ENCODE data around the gene CCDC180. TPM values are rescaled to one million over a fixed set of nuclear protein-coding genes. Genes with fewer than 3 reads are reported as not detected.

Gene CCDC180
- total and polyA plus RNA-seq, 10 of the 15 experiments (the other 5 are each of a cell fraction or from before 2014, with no cell fraction given): 0.31 to 1.1 (median 0.57) TPM

DNA sequence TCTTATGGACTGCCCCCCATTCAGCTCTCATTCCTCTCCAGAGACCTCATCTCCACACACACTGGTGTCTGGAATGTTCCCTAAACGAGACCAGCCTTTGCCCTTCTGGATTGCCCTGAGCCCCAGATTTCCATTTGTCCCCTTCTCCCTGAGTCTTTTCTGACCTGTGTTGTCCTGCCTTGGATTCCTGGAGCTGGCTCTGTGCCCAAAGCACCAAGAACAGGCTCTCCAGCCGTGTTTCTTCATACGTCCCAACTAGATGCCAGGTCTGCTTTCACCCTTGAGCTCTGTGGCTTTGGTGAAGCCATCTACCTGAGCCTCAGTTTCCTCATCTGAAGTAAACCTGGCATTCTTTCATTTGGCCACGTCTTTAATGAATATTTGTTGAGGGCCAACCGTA lies 6.3 kb downstream of the CCDC180 start:
- ChIA-PET CTCF (no interaction called here), SMC1A (ENCODE audit: uncharacterized antibody, unreplicated experiment) (interaction anchor here (0.6 to 1.0 kb wide), 2 partner anchors 11 to 68 kb away, joined by 3 read pairs; no protein-coding TSS in a partner anchor), POLR2A (no interaction called here), RAD21 (ENCODE audit: unreplicated experiment) (no interaction called here)
- H3K27ac ChIP-seq (ENCODE audit: control insufficient read depth, insufficient read depth): no peak overlapping the region
- TF ChIP-seq TCF7 (IDR thresholded peaks at IDR 0.05; ENCODE audit: borderline replicate concordance) (no peak), TBL1XR1 (IDR thresholded peaks at IDR 0.05; ENCODE audit: low read depth, low read length) (no peak), HDGF (IDR thresholded peaks at IDR 0.05) (no peak), EGR1 (IDR thresholded peaks at IDR 0.05; ENCODE audit: borderline replicate concordance in 1 of 2, low read depth in 2 of 2, low read length in 2 of 2) (no peak), PAX8 (IDR thresholded peaks at IDR 0.05) (no peak), IRF4 (IDR thresholded peaks at IDR 0.05; ENCODE audit: low read depth, low read length) (no peak), BRCA1 (IDR thresholded peaks at IDR 0.05; ENCODE audit: low read depth, low read length) (no peak), RB1 (IDR thresholded peaks at IDR 0.05; ENCODE audit: borderline replicate concordance) (no peak), SUZ12 (IDR thresholded peaks at IDR 0.05; ENCODE audit: unreplicated experiment) (no peak), CHD4 (IDR thresholded peaks at IDR 0.05) (no peak), NFYA (IDR thresholded peaks at IDR 0.05; ENCODE audit: borderline replicate concordance, low read depth, low read length) (no peak), YY1 (IDR thresholded peaks at IDR 0.05; ENCODE audit: low read depth, low read length) (no peak)
- TF ChIP-seq, protein P1, sequence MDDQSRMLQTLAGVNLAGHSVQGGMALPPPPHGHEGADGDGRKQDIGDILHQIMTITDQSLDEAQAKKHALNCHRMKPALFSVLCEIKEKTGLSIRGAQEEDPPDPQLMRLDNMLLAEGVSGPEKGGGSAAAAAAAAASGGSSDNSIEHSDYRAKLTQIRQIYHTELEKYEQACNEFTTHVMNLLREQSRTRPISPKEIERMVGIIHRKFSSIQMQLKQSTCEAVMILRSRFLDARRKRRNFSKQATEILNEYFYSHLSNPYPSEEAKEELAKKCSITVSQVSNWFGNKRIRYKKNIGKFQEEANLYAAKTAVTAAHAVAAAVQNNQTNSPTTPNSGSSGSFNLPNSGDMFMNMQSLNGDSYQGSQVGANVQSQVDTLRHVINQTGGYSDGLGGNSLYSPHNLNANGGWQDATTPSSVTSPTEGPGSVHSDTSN (IDR thresholded peaks at IDR 0.05; ENCODE audit: insufficient replicate concordance, low read depth, low read length): no peak
- TF ChIP-seq, protein P2, sequence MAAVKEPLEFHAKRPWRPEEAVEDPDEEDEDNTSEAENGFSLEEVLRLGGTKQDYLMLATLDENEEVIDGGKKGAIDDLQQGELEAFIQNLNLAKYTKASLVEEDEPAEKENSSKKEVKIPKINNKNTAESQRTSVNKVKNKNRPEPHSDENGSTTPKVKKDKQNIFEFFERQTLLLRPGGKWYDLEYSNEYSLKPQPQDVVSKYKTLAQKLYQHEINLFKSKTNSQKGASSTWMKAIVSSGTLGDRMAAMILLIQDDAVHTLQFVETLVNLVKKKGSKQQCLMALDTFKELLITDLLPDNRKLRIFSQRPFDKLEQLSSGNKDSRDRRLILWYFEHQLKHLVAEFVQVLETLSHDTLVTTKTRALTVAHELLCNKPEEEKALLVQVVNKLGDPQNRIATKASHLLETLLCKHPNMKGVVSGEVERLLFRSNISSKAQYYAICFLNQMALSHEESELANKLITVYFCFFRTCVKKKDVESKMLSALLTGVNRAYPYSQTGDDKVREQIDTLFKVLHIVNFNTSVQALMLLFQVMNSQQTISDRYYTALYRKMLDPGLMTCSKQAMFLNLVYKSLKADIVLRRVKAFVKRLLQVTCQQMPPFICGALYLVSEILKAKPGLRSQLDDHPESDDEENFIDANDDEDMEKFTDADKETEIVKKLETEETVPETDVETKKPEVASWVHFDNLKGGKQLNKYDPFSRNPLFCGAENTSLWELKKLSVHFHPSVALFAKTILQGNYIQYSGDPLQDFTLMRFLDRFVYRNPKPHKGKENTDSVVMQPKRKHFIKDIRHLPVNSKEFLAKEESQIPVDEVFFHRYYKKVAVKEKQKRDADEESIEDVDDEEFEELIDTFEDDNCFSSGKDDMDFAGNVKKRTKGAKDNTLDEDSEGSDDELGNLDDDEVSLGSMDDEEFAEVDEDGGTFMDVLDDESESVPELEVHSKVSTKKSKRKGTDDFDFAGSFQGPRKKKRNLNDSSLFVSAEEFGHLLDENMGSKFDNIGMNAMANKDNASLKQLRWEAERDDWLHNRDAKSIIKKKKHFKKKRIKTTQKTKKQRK (IDR thresholded peaks at IDR 0.05; ENCODE audit: low read depth, low read length): no peak
- TF ChIP-seq, protein P3, sequence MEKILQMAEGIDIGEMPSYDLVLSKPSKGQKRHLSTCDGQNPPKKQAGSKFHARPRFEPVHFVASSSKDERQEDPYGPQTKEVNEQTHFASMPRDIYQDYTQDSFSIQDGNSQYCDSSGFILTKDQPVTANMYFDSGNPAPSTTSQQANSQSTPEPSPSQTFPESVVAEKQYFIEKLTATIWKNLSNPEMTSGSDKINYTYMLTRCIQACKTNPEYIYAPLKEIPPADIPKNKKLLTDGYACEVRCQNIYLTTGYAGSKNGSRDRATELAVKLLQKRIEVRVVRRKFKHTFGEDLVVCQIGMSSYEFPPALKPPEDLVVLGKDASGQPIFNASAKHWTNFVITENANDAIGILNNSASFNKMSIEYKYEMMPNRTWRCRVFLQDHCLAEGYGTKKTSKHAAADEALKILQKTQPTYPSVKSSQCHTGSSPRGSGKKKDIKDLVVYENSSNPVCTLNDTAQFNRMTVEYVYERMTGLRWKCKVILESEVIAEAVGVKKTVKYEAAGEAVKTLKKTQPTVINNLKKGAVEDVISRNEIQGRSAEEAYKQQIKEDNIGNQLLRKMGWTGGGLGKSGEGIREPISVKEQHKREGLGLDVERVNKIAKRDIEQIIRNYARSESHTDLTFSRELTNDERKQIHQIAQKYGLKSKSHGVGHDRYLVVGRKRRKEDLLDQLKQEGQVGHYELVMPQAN (conservative IDR thresholded peaks at IDR 0.05): no peak
- TF ChIP-seq, protein P4, sequence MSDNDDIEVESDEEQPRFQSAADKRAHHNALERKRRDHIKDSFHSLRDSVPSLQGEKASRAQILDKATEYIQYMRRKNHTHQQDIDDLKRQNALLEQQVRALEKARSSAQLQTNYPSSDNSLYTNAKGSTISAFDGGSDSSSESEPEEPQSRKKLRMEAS (IDR thresholded peaks at IDR 0.05; ENCODE audit: low read depth, low read length): no peak
- TF ChIP-seq, protein P5, sequence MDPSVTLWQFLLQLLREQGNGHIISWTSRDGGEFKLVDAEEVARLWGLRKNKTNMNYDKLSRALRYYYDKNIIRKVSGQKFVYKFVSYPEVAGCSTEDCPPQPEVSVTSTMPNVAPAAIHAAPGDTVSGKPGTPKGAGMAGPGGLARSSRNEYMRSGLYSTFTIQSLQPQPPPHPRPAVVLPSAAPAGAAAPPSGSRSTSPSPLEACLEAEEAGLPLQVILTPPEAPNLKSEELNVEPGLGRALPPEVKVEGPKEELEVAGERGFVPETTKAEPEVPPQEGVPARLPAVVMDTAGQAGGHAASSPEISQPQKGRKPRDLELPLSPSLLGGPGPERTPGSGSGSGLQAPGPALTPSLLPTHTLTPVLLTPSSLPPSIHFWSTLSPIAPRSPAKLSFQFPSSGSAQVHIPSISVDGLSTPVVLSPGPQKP (IDR thresholded peaks at IDR 0.05; ENCODE audit: low read depth, low read length): no peak
- no peak overlapping the region for H3K4me2 ChIP-seq (ENCODE audit: control insufficient read depth, insufficient read depth)
- H3K79me2 ChIP-seq (ENCODE audit: control insufficient read depth, insufficient read depth, low read length): no peaks in the 10 kb centered on the region
- no peaks in the 10 kb centered on the region; a peak in 1 of 4 replicates for H3K27me3 ChIP-seq (replicated peaks in 1 of 2; ENCODE audit: control insufficient read depth in 2 of 2, insufficient read depth in 2 of 2, low read length in 1 of 2)
- H3K9me3 ChIP-seq (replicated peaks; ENCODE audit: control insufficient read depth, insufficient read depth, low read length): no peaks in the 10 kb centered on the region
- no peak overlapping the region for H3K4me3 ChIP-seq
- BruUV-seq (replicated peaks): no TSS peak
- H3K4me1 ChIP-seq (ENCODE audit: control insufficient read depth, insufficient read depth, low read length): no peaks in the 10 kb centered on the region
- DNase-seq (ENCODE audit: low read depth, low spot score) (no peak), FAIRE-seq (no peak), ATAC-seq (no peak)
- intact Hi-C loops (cut with micrococcal nuclease; ENCODE audit: unreplicated experiment) (no loop called here), in situ Hi-C loops (cut with MboI) (no loop called here)
- H3K9ac ChIP-seq (ENCODE audit: control insufficient read depth, insufficient read depth, low read length): no peak overlapping the region
- no peaks in the 10 kb centered on the region; a peak in 1 of 4 replicates for H3K36me3 ChIP-seq (ENCODE audit: control insufficient read depth in 2 of 2, insufficient read depth in 2 of 2, low read length in 1 of 2)
- H4K20me1 ChIP-seq (ENCODE audit: control insufficient read depth, insufficient read depth): no peaks in the 10 kb centered on the region
- no peak overlapping the region for H2AFZ ChIP-seq (ENCODE audit: control insufficient read depth, low read depth, low read length)
- WGBS (ENCODE audit: insufficient coverage, insufficient replicate concordance, low lambda C conversion rate, missing lambda C conversion rate): 22% methylated on average over 5 of the region's 5 CpGs
